GM23338 (cell line): Measurements from ENCODE around the gene DNAI2. TPM values are rescaled to one million over a fixed set of nuclear protein-coding genes. Genes with fewer than 3 reads are reported as not detected.

Experiments
- ATAC-seq: fragments of 200-7000 bp; cut with Tn5 transposase; 3 replicates; pipeline ENCODE4 v1.9.1; 2020
- DNase-seq: peaks from one replicate; pipeline ENCODE4 v3.0.0-alpha.2; 2015; ENCODE audit warnings: low spot score
- H2AFZ ChIP-seq: fragments of 200-600 bp; sonication (generic); 2 replicates; pipeline ENCODE4 v1.8.0; 2016; ENCODE audit warnings: antibody characterized with exemption, mild to moderate bottlenecking, moderate library complexity
- H3F3A ChIP-seq: fragments of 200-600 bp; sonication (generic); replicated peaks from 2 replicates; pipeline ENCODE4 v1.8.0; 2017; ENCODE audit warnings: antibody characterized with exemption, mixed run types, low read depth
- H3K27ac ChIP-seq: fragments of 200-600 bp; sonication (generic); 2 replicates; pipeline ENCODE4 v1.6.1; 2016; ENCODE audit warnings: low read depth
- H3K27me3 ChIP-seq: fragments of 200-600 bp; sonication (generic); 2 replicates; pipeline ENCODE4 v1.8.0; 2016; ENCODE audit warnings: mild to moderate bottlenecking, mixed run types, moderate library complexity; ENCODE audit not compliant: insufficient read depth
- H3K36me3 ChIP-seq: fragments of 200-600 bp; sonication (generic); 2 replicates; pipeline ENCODE4 v1.8.0; 2016; ENCODE audit warnings: mild to moderate bottlenecking; ENCODE audit not compliant: insufficient read depth
- H3K4me1 ChIP-seq: fragments of 200-600 bp; sonication (generic); 2 replicates; pipeline ENCODE4 v1.8.0; 2016; ENCODE audit warnings: mild to moderate bottlenecking, moderate library complexity; ENCODE audit not compliant: insufficient read depth
- H3K4me2 ChIP-seq: fragments of 200-600 bp; sonication (generic); 2 replicates; pipeline ENCODE4 v1.7.1; 2017; ENCODE audit warnings: mixed run types
- H3K4me3 ChIP-seq: fragments of 200-600 bp; sonication (generic); 2 replicates; pipeline ENCODE4 v1.6.1; 2016; ENCODE audit warnings: mixed run types
- H3K79me2 ChIP-seq: fragments of 200-600 bp; sonication (generic); replicated peaks from 2 replicates; pipeline ENCODE4 v1.8.0; 2017; ENCODE audit warnings: mild to moderate bottlenecking; ENCODE audit not compliant: insufficient read depth
- H3K9me2 ChIP-seq: fragments of 200-600 bp; sonication (generic); 2 replicates; pipeline ENCODE4 v1.8.0; 2017; ENCODE audit not compliant: insufficient read depth
- H4K20me1 ChIP-seq: fragments of 200-600 bp; sonication (generic); replicated peaks from 2 replicates; pipeline ENCODE4 v1.8.0; 2017; ENCODE audit warnings: mild to moderate bottlenecking; ENCODE audit not compliant: insufficient read depth
- H3K27ac Mint-ChIP-seq: 2 replicates; pipeline ENCODE4 v1.8.0; 2020; ENCODE audit warnings: inconsistent platforms, mild to moderate bottlenecking, moderate library complexity, mixed read lengths
- H3K27me3 Mint-ChIP-seq: 3 replicates; pipeline ENCODE4 v1.8.0; 2022; ENCODE audit warnings: low read depth, mild to moderate bottlenecking, moderate library complexity, mixed read lengths, inconsistent platforms; ENCODE audit not compliant: insufficient read depth, poor library complexity
- H3K36me3 Mint-ChIP-seq: 3 replicates; pipeline ENCODE4 v1.8.0; 2021; ENCODE audit warnings: low read depth, mild to moderate bottlenecking, inconsistent platforms, moderate library complexity, mixed read lengths
- H3K4me1 Mint-ChIP-seq: 3 replicates; pipeline ENCODE4 v1.8.0; 2020; ENCODE audit warnings: mild to moderate bottlenecking, inconsistent platforms, mixed read lengths
- H3K4me3 Mint-ChIP-seq: 3 replicates; pipeline ENCODE4 v1.8.0; 2021; ENCODE audit warnings: moderate library complexity, mild to moderate bottlenecking, inconsistent platforms, mixed read lengths
- H3K9me3 Mint-ChIP-seq: 3 replicates; pipeline ENCODE4 v1.8.0; 2020; ENCODE audit warnings: moderate library complexity, mild to moderate bottlenecking, inconsistent platforms, mixed read lengths
- CREB1 ChIP-seq: fragments of 250-450 bp; sonication (Bioruptor Pico); IDR thresholded peaks from 2 replicates; pipeline ENCODE4 v1.5.0; 2020; ENCODE audit warnings: low read depth, mild to moderate bottlenecking, moderate library complexity
- ETS1 ChIP-seq: IDR thresholded peaks from 2 replicates; pipeline ENCODE4 v1.6.1; 2016; ENCODE audit warnings: antibody characterized with exemption
- EZH2phosphoT487 ChIP-seq: fragments of 200-600 bp; sonication (generic); IDR thresholded peaks from one replicate; pipeline ENCODE4 v1.8.1; 2018; ENCODE audit warnings: antibody characterized with exemption; ENCODE audit not compliant: unreplicated experiment
- JUNB ChIP-seq: IDR thresholded peaks from one replicate; pipeline ENCODE4 v1.6.1; 2016; ENCODE audit warnings: antibody characterized with exemption; ENCODE audit not compliant: unreplicated experiment
- NANOG ChIP-seq: IDR thresholded peaks from 2 replicates; pipeline ENCODE4 v1.6.1; 2016; ENCODE audit warnings: antibody characterized with exemption, borderline replicate concordance
- POLR2AphosphoS5 ChIP-seq: IDR thresholded peaks from 2 replicates; pipeline ENCODE4 v1.6.1; 2016; ENCODE audit warnings: antibody characterized with exemption, low read depth
- REST ChIP-seq: IDR thresholded peaks from one replicate; pipeline ENCODE4 v1.6.1; 2018; ENCODE audit warnings: antibody characterized with exemption; ENCODE audit not compliant: unreplicated experiment
- STAT1 ChIP-seq: IDR thresholded peaks from one replicate; pipeline ENCODE4 v1.6.1; 2016; ENCODE audit warnings: antibody characterized with exemption; ENCODE audit not compliant: unreplicated experiment
- ZNF114 ChIP-seq: fragments of 250-450 bp; sonication (Bioruptor Pico); IDR thresholded peaks from 2 replicates; pipeline ENCODE4 v1.5.0; 2020; ENCODE audit warnings: mild to moderate bottlenecking, moderate library complexity
- polyA plus RNA-seq: library from polyadenylated mRNA; unstranded; fragments of >200 nt; fragmentation: Nextera tagmentation; extraction: Ambion mirVana; gene quantifications from 2 replicates; pipeline ENCODE4 v1.2.1, GENCODE V29; 2016
- total RNA-seq: library from RNA; depleted of rRNA; stranded (reverse); fragments of >200 nt; shearing (Covaris generic); gene quantifications from 2 replicates; pipeline ENCODE4 v1.2.3, GENCODE V29; 2014
- TF ChIP-seq, protein P1 (sequence below): fragments of 250-450 bp; sonication (Bioruptor Pico); IDR thresholded peaks from 2 replicates; pipeline ENCODE4 v1.5.0; 2020; ENCODE audit warnings: mild to moderate bottlenecking, moderate library complexity
- TF ChIP-seq, protein P2 (sequence below), 2 experiments: fragments of 200-600 bp in 1 of 2; sonication (generic) in 1 of 2; conservative IDR thresholded peaks; 2 replicates each; pipeline versions ENCODE4 v1.5.1 to v1.6.1; 2016 to 2017; ENCODE audit warnings: antibody characterized with exemption in 2 of 2, low read depth in 2 of 2, mild to moderate bottlenecking in 2 of 2, moderate library complexity in 1 of 2

Gene DNAI2
- total and polyA plus RNA-seq, 2 experiments from 2014 or later: 0.21 TPM; not detected in 1

DNA sequence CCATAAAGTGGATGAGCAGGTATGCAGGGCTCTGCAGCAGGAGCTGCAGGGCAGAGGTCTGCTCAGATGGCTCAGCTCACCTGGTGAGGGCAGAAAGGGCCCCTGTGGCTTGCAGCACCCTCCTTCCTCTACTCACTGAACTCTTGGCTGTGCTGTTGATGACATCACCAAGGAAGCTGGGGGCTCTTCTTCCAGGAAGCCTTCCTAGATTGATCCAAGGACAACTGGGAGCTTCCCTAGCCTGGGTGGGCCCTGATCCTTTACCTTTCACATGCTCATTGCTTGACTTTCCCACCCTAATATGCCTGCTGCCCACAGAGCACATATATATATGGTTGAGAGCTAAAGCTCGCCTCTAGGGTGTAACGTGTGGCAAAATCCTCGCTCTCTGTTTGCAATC lies 54.5 kb downstream of the DNAI2 start:
- no peaks in the 10 kb centered on the region for H3K9me2 ChIP-seq
- H3K4me3 ChIP-seq: no peak overlapping the region
- no peak overlapping the region; the same call in 2 of the 3 replicates for H3K4me3 Mint-ChIP-seq
- H3K79me2 ChIP-seq: no peaks in the 10 kb centered on the region
- H3K27ac Mint-ChIP-seq: no peak overlapping the region
- TF ChIP-seq EZH2phosphoT487: no peak
- TF ChIP-seq ZNF114 (CRISPR knock-in tag): no peak
- no peak for TF ChIP-seq NANOG
- TF ChIP-seq CREB1: no peak
- TF ChIP-seq POLR2AphosphoS5: no peak
- no peak for TF ChIP-seq JUNB
- no peak for TF ChIP-seq REST
- TF ChIP-seq ETS1: no peak
- TF ChIP-seq, protein P1, sequence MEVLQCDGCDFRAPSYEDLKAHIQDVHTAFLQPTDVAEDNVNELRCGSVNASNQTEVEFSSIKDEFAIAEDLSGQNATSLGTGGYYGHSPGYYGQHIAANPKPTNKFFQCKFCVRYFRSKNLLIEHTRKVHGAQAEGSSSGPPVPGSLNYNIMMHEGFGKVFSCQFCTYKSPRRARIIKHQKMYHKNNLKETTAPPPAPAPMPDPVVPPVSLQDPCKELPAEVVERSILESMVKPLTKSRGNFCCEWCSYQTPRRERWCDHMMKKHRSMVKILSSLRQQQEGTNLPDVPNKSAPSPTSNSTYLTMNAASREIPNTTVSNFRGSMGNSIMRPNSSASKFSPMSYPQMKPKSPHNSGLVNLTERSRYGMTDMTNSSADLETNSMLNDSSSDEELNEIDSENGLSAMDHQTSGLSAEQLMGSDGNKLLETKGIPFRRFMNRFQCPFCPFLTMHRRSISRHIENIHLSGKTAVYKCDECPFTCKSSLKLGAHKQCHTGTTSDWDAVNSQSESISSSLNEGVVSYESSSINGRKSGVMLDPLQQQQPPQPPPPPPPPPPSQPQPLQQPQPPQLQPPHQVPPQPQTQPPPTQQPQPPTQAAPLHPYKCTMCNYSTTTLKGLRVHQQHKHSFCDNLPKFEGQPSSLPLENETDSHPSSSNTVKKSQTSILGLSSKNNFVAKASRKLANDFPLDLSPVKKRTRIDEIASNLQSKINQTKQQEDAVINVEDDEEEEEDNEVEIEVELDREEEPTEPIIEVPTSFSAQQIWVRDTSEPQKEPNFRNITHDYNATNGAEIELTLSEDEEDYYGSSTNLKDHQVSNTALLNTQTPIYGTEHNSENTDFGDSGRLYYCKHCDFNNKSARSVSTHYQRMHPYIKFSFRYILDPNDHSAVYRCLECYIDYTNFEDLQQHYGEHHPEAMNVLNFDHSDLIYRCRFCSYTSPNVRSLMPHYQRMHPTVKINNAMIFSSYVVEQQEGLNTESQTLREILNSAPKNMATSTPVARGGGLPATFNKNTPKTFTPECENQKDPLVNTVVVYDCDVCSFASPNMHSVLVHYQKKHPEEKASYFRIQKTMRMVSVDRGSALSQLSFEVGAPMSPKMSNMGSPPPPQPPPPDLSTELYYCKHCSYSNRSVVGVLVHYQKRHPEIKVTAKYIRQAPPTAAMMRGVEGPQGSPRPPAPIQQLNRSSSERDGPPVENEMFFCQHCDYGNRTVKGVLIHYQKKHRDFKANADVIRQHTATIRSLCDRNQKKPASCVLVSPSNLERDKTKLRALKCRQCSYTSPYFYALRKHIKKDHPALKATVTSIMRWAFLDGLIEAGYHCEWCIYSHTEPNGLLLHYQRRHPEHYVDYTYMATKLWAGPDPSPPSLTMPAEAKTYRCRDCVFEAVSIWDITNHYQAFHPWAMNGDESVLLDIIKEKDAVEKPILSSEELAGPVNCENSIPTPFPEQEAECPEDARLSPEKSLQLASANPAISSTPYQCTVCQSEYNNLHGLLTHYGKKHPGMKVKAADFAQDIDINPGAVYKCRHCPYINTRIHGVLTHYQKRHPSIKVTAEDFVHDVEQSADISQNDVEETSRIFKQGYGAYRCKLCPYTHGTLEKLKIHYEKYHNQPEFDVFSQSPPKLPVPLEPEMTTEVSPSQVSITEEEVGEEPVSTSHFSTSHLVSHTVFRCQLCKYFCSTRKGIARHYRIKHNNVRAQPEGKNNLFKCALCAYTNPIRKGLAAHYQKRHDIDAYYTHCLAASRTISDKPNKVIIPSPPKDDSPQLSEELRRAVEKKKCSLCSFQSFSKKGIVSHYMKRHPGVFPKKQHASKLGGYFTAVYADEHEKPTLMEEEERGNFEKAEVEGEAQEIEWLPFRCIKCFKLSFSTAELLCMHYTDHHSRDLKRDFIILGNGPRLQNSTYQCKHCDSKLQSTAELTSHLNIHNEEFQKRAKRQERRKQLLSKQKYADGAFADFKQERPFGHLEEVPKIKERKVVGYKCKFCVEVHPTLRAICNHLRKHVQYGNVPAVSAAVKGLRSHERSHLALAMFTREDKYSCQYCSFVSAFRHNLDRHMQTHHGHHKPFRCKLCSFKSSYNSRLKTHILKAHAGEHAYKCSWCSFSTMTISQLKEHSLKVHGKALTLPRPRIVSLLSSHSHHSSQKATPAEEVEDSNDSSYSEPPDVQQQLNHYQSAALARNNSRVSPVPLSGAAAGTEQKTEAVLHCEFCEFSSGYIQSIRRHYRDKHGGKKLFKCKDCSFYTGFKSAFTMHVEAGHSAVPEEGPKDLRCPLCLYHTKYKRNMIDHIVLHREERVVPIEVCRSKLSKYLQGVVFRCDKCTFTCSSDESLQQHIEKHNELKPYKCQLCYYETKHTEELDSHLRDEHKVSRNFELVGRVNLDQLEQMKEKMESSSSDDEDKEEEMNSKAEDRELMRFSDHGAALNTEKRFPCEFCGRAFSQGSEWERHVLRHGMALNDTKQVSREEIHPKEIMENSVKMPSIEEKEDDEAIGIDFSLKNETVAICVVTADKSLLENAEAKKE (CRISPR knock-in tag): no peak
- TF ChIP-seq STAT1: no peak
- TF ChIP-seq, protein P2, sequence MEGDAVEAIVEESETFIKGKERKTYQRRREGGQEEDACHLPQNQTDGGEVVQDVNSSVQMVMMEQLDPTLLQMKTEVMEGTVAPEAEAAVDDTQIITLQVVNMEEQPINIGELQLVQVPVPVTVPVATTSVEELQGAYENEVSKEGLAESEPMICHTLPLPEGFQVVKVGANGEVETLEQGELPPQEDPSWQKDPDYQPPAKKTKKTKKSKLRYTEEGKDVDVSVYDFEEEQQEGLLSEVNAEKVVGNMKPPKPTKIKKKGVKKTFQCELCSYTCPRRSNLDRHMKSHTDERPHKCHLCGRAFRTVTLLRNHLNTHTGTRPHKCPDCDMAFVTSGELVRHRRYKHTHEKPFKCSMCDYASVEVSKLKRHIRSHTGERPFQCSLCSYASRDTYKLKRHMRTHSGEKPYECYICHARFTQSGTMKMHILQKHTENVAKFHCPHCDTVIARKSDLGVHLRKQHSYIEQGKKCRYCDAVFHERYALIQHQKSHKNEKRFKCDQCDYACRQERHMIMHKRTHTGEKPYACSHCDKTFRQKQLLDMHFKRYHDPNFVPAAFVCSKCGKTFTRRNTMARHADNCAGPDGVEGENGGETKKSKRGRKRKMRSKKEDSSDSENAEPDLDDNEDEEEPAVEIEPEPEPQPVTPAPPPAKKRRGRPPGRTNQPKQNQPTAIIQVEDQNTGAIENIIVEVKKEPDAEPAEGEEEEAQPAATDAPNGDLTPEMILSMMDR (conservative IDR thresholded peaks at IDR 0.05; ENCODE audit: low read depth in 2 of 2): no peak
- H3K27me3 ChIP-seq: peaks cover 31% of the 10 kb centered on the region
- DNase-seq: no peak
- peaks cover 27% of the 10 kb centered on the region for H3K4me1 Mint-ChIP-seq
- peaks cover 4% of the 10 kb centered on the region; the same call in 1 of the 2 replicates for H3K4me1 ChIP-seq
- no peaks in the 10 kb centered on the region for H4K20me1 ChIP-seq
- peaks cover 31% of the 10 kb centered on the region for H3K27me3 Mint-ChIP-seq
- H3K27ac ChIP-seq: no peak overlapping the region
- ATAC-seq: no peak
- no peak overlapping the region for H3K4me2 ChIP-seq
- H3K36me3 Mint-ChIP-seq: no peaks in the 10 kb centered on the region; the same call in 2 of the 3 replicates
- no peaks in the 10 kb centered on the region for H3K36me3 ChIP-seq
- no peak overlapping the region for H2AFZ ChIP-seq
- no peaks in the 10 kb centered on the region for H3F3A ChIP-seq
- H3K9me3 Mint-ChIP-seq: no peaks in the 10 kb centered on the region
